Kidney epithelial cell (primary cell): ENCODE results near the gene SND1. TPM values are rescaled to one million over a fixed set of nuclear protein-coding genes. Genes with fewer than 3 reads are reported as not detected.

Source experiments
- DNase-seq: peaks from one replicate; pipeline ENCODE4 v3.0.0-alpha.2; 2010; ENCODE audit warnings: low read depth
- H3K27me3 ChIP-seq: 2 replicates; pipeline ENCODE4 v1.6.0; 2011; ENCODE audit warnings: low read length; ENCODE audit not compliant: control insufficient read depth, insufficient read depth
- H3K36me3 ChIP-seq: 2 replicates; pipeline ENCODE4 v1.5.1; 2011; ENCODE audit warnings: low read length; ENCODE audit not compliant: control insufficient read depth, insufficient read depth
- H3K4me3 ChIP-seq: 2 replicates; pipeline ENCODE4 v1.5.1; 2011; ENCODE audit warnings: low read depth, mild to moderate bottlenecking, control low read depth, low read length
- total RNA-seq: library from RNA; depleted of rRNA; stranded (reverse); fragments of >200 nt; gene quantifications from 2 replicates; pipeline ENCODE4 v1.2.3, GENCODE V29; 2015
- TF ChIP-seq, protein P1 (sequence below): IDR thresholded peaks from 2 replicates; pipeline ENCODE4 v1.5.1; 2011; ENCODE audit warnings: mild to moderate bottlenecking, moderate library complexity, low read length, control low read depth, inconsistent platforms; ENCODE audit not compliant: insufficient read depth, poor library complexity, severe bottlenecking

Gene SND1
- total RNA-seq, 1 donor from 2014 or later, result 257 TPM

DNA sequence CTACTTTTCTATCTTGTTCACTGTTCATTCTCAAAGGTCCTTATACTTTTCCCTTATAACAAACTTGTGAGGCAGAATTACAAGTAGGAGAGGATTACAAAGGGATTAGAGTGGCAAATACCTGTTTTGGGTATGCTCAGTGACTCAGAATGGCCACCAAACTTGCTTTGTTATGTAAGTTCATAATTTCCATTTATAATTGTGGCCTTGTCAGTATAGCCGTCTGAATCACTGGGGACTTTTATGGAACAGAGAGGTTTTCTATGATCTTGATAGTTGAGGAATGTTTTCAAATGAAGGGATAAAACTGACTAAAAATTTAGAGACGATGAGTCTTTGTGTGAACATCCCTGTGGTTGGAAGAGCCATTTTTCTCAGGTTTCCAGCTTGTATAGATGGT lies 116.2 kb downstream of the SND1 start:
- TF ChIP-seq, protein P1, sequence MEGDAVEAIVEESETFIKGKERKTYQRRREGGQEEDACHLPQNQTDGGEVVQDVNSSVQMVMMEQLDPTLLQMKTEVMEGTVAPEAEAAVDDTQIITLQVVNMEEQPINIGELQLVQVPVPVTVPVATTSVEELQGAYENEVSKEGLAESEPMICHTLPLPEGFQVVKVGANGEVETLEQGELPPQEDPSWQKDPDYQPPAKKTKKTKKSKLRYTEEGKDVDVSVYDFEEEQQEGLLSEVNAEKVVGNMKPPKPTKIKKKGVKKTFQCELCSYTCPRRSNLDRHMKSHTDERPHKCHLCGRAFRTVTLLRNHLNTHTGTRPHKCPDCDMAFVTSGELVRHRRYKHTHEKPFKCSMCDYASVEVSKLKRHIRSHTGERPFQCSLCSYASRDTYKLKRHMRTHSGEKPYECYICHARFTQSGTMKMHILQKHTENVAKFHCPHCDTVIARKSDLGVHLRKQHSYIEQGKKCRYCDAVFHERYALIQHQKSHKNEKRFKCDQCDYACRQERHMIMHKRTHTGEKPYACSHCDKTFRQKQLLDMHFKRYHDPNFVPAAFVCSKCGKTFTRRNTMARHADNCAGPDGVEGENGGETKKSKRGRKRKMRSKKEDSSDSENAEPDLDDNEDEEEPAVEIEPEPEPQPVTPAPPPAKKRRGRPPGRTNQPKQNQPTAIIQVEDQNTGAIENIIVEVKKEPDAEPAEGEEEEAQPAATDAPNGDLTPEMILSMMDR, result no peak
- Histone ChIP-seq H3K36me3 (no peaks in the 10 kb centered on the region), H3K27me3 (no peaks in the 10 kb centered on the region), H3K4me3 (no peak overlapping the region)
- no peak for DNase-seq

- no peak for DNase-seq
- TF ChIP-seq, protein P1, result no peak
- no peak overlapping the region for H3K4me3 ChIP-seq
Measured at GRCh38 chr7:127769137-127769536, 117.1 kb downstream of the SND1 start.

DNA sequence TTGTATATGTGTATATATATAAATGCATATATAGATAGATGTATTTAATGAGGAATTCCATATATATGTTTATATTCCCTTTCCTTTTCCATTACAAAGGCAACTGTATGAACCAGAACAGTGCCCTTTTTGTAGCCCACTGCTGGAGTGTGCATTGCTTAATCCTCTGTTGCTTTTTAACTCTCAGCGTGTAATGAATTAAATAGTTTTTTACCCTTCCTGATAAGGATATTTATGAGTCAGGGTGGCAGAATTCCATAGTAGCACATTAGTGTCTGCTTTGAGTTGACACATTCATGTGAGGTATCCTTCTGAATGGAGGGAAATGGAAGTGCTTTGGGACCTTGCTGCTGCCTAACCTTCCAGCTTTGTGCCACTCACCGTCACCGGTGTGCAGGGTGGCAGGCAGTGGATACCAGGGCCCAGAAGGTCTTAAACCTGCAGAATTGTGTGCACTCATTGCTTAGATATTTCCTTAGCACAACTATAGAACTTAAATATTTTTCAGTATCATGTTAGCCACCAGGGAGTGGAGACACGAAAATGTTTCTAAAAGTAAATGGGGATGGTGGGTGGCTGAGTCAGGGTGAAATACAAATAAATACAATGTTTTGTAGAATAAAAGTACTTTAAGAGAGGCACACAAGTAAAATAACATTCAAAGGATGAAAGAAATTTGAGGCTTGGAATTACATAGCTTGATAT lies 117.9 kb downstream of the SND1 start:
- TF ChIP-seq, protein P1, result no peak
- H3K27me3 ChIP-seq, result no peaks in the 10 kb centered on the region
- DNase-seq, result no peak
- no peaks in the 10 kb centered on the region for H3K36me3 ChIP-seq
- no peak overlapping the region for H3K4me3 ChIP-seq

More at GRCh38 chr7:127769137-127769536, 117.1 kb downstream of the SND1 start:
- no peaks in the 10 kb centered on the region for H3K36me3 ChIP-seq
- H3K27me3 ChIP-seq, result no peaks in the 10 kb centered on the region

GRCh38 chr7:127770885-127771284 lies 118.9 kb downstream of the SND1 start:
- Histone ChIP-seq H3K4me3 (no peak overlapping the region), H3K36me3 (no peaks in the 10 kb centered on the region), H3K27me3 (no peaks in the 10 kb centered on the region)
- TF ChIP-seq, protein P1, result no peak
- no peak for DNase-seq

DNA sequence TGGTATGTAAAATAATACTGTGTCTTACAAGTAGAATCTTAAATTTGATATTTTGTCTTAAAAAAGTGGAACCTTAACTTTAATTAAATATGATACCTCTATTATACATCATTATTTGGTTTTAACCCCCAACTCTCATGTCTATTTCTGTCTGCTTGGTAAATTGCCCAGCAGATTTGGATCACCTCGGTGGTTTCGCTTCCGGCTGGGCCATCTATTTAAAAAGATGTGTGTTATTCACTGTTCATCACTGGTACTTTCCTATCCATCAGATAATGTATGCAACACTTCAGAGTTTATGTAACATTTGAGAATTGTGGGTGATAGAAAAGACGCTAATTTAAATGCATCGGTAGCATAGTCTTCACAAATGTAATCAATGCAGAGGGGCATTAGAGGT lies 119.7 kb downstream of the SND1 start:
- H3K4me3 ChIP-seq, result no peak overlapping the region
- no peaks in the 10 kb centered on the region for H3K27me3 ChIP-seq
- TF ChIP-seq, protein P1, result no peak
- no peaks in the 10 kb centered on the region for H3K36me3 ChIP-seq
- DNase-seq, result no peak
